GM12874 (cell line): ENCODE results near the gene SNRNP200.
A peak's percentile ranks its signal among the peaks of the same experiment; 100 is the strongest.

ENCODE experiments used
- CTCF ChIP-seq: IDR thresholded peaks from 2 replicates; pipeline ENCODE4 v1.5.1; 2011; ENCODE audit warnings: low read depth, mild to moderate bottlenecking, control low read depth, low read length, moderate library complexity; ENCODE audit not compliant: insufficient read depth

SNRNP200 gene

GRCh38 chr2:96239745-96240264, 65.5 kb downstream of the SNRNP200 start:
- TF ChIP-seq CTCF = no peak

- TF ChIP-seq CTCF = no peak
Measured at GRCh38 chr2:96239091-96239490, 66.3 kb downstream of the SNRNP200 start.

- no peak for TF ChIP-seq CTCF
Measured at GRCh38 chr2:96238266-96238665, 67.1 kb downstream of the SNRNP200 start.

- no peak for TF ChIP-seq CTCF
Measured at GRCh38 chr2:96236882-96237281, 68.5 kb downstream of the SNRNP200 start.

- peak; percentile 42 for TF ChIP-seq CTCF
Measured at GRCh38 chr2:96233880-96234316, 71.4 kb downstream of the SNRNP200 start.

- no peak for TF ChIP-seq CTCF
Measured at GRCh38 chr2:96233436-96233835, 71.9 kb downstream of the SNRNP200 start.

- TF ChIP-seq CTCF = no peak
Measured at GRCh38 chr2:96231316-96231715, 74.0 kb downstream of the SNRNP200 start.
